Measurements from ENCODE around the gene PHACTR2. TPM values are rescaled to one million over a fixed set of nuclear protein-coding genes. Genes with fewer than 3 reads are reported as not detected.

Gene PHACTR2
- total and polyA plus RNA-seq, 4 donors, result 11.0 to 119 (median 43.8) TPM

- DNase-seq, result no peak
Measured at GRCh38 chr6:143694560-143694959, 16.8 kb downstream of the PHACTR2 start.

GRCh38 chr6:143695130-143695968 lies 17.6 kb downstream of the PHACTR2 start:
- H3K9me3 ChIP-seq (ENCODE audit: control insufficient read depth in 4 of 4, insufficient read depth in 3 of 4, low read length in 3 of 4), result no peaks in the 10 kb centered on the region
- TF ChIP-seq CTCF (IDR thresholded peaks at IDR 0.05; ENCODE audit: control extremely low read depth, extremely low read depth), result no peak
- DNase-seq (peak in 2 of 3 donors; percentile 57 to 59), ATAC-seq (ENCODE audit: insufficient read depth, low FRiP score) (no peak)
- H3K36me3 ChIP-seq (ENCODE audit: control insufficient read depth in 4 of 4, insufficient read depth in 4 of 4, low read length in 4 of 4), result peaks cover 0 to 3% (median 0%) of the 10 kb centered on the region in 4 donors
- 42 to 53% methylated on average over 7 of the region's 7 CpGs for WGBS, 2 donors
- no peak overlapping the region for H3K9ac ChIP-seq (ENCODE audit: insufficient read depth in 1 of 2, low read length in 2 of 2)
- peaks cover 8 to 67% (median 45%) of the 10 kb centered on the region in 5 donors for H3K4me1 ChIP-seq (ENCODE audit: control insufficient read depth in 5 of 5, insufficient read depth in 5 of 5, low read length in 5 of 5)
- H3K27ac ChIP-seq (ENCODE audit: low read depth in 1 of 2, low read length in 1 of 2), result no peak overlapping the region
- no peak overlapping the region for H3K4me3 ChIP-seq
- no peaks in the 10 kb centered on the region for H3K27me3 ChIP-seq (ENCODE audit: control insufficient read depth in 3 of 3, insufficient read depth in 3 of 3, low read length in 2 of 3)

More at GRCh38 chr6:143694560-143694959, 16.8 kb downstream of the PHACTR2 start:
- Histone ChIP-seq H3K4me1 (ENCODE audit: control insufficient read depth in 5 of 5, insufficient read depth in 5 of 5, low read length in 5 of 5) (peaks cover 5 to 65% (median 47%) of the 10 kb centered on the region in 5 donors), H3K27ac (ENCODE audit: low read depth in 1 of 2, low read length in 1 of 2) (no peak overlapping the region), H3K4me3 (no peak overlapping the region), H3K36me3 (ENCODE audit: control insufficient read depth in 4 of 4, insufficient read depth in 4 of 4, low read length in 4 of 4) (peaks cover 0 to 3% (median 0%) of the 10 kb centered on the region in 4 donors), H3K27me3 (ENCODE audit: control insufficient read depth in 3 of 3, insufficient read depth in 3 of 3, low read length in 2 of 3) (no peaks in the 10 kb centered on the region), H3K9ac (ENCODE audit: insufficient read depth in 1 of 2, low read length in 2 of 2) (no peak overlapping the region), H3K9me3 (ENCODE audit: control insufficient read depth in 4 of 4, insufficient read depth in 3 of 4, low read length in 3 of 4) (no peaks in the 10 kb centered on the region)
- 81 to 83% methylated on average over 7 of the region's 7 CpGs for WGBS, 2 donors
- no peak for ATAC-seq (ENCODE audit: insufficient read depth, low FRiP score)
- no peak for TF ChIP-seq CTCF (IDR thresholded peaks at IDR 0.05; ENCODE audit: control extremely low read depth, extremely low read depth)

DNA sequence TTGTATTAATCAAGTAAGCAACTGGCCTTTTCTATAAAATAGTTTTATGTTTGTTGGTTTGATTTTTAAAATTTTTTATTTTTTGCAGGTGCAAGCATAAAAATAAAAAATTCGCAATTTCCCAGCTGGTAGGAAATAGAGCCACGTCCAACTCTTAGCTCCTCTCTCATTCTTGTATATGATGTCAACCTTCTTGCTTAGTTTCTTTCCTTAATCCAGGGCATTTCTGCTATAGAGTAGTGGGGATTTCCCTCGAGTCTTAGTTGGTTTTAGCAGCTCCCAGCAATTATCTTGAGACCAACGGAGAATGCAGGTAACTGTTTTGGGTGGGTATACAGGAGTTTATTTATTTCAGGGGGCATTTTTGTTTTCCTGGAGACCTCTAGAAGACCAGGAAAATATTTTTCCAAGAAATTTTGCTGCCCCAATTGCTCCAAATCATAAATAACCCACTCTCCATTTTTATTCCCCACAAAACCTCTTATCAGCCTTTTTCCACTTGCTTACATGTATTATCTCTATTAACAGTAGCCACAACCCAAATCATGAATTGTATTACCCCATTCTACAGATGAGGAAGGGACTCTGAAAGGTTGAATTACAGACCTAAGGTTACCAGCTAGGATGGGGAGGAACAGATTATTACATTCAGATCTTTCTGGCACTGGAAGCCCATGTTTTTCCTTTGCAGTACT lies 18.4 kb downstream of the PHACTR2 start:
- peaks cover 8 to 71% (median 46%) of the 10 kb centered on the region in 5 donors for H3K4me1 ChIP-seq (ENCODE audit: control insufficient read depth in 5 of 5, insufficient read depth in 5 of 5, low read length in 5 of 5)
- H3K9ac ChIP-seq (ENCODE audit: insufficient read depth in 1 of 2, low read length in 2 of 2), result no peak overlapping the region
- peak overlapping the region in 1 of 2 donors; percentile 53 for H3K27ac ChIP-seq (ENCODE audit: low read depth in 1 of 2, low read length in 1 of 2)
- TF ChIP-seq CTCF (IDR thresholded peaks at IDR 0.05; ENCODE audit: control extremely low read depth, extremely low read depth), result no peak
- no peak overlapping the region for H3K4me3 ChIP-seq
- no peak for ATAC-seq (ENCODE audit: insufficient read depth, low FRiP score)
- H3K9me3 ChIP-seq (ENCODE audit: control insufficient read depth in 4 of 4, insufficient read depth in 3 of 4, low read length in 3 of 4), result no peaks in the 10 kb centered on the region
- peaks cover 0 to 3% (median 0%) of the 10 kb centered on the region in 4 donors for H3K36me3 ChIP-seq (ENCODE audit: control insufficient read depth in 4 of 4, insufficient read depth in 4 of 4, low read length in 4 of 4)
- no peak for DNase-seq
- no peaks in the 10 kb centered on the region for H3K27me3 ChIP-seq (ENCODE audit: control insufficient read depth in 3 of 3, insufficient read depth in 3 of 3, low read length in 2 of 3)
- WGBS, 2 donors, result 50 to 52% methylated on average over 4 of the region's 4 CpGs
